Keratinocyte (primary cell): Measurements from ENCODE around the gene FAF2. TPM values are rescaled to one million over a fixed set of nuclear protein-coding genes. Genes with fewer than 3 reads are reported as not detected.

Experiments
- DNase-seq: peaks from one replicate; pipeline ENCODE4 v3.0.0-alpha.2; 2011; ENCODE audit warnings: low read depth, missing footprints, low spot score
- FAIRE-seq: peaks from 2 replicates; lab custom pipeline; 2011; peaks lifted over from hg19 to GRCh38; lab: Jason Lieb, UNC
- H2AFZ ChIP-seq: 2 replicates; pipeline ENCODE4 v1.6.0; 2012; ENCODE audit warnings: low read length, control low read depth, inconsistent platforms; ENCODE audit not compliant: control insufficient read depth
- H3K27ac ChIP-seq: 2 replicates; pipeline ENCODE4 v1.5.1; 2011; ENCODE audit warnings: low read length; ENCODE audit not compliant: control insufficient read depth, insufficient read depth
- H3K27me3 ChIP-seq: 3 replicates; pipeline ENCODE4 v1.6.0; 2011; ENCODE audit warnings: low read length; ENCODE audit not compliant: control insufficient read depth, insufficient read depth; ENCODE audit errors: extremely low read depth
- H3K36me3 ChIP-seq, 2 experiments: 2 replicates in 1 of 2; 3 replicates in 1 of 2; pipeline ENCODE4 v1.5.1; 2011; ENCODE audit warnings: low read length in 2 of 2, mild to moderate bottlenecking in 1 of 2; ENCODE audit not compliant: control insufficient read depth in 2 of 2, insufficient read depth in 2 of 2; ENCODE audit errors: extremely low read depth in 1 of 2
- H3K4me1 ChIP-seq: 3 replicates; pipeline ENCODE4 v1.5.1; 2011; ENCODE audit warnings: low read length; ENCODE audit not compliant: control insufficient read depth, insufficient read depth; ENCODE audit errors: extremely low read depth
- H3K4me2 ChIP-seq: 3 replicates; pipeline ENCODE4 v1.6.0; 2011; ENCODE audit warnings: low read depth, low read length; ENCODE audit not compliant: control insufficient read depth, insufficient read depth; ENCODE audit errors: extremely low read depth
- H3K4me3 ChIP-seq, 3 experiments: fragments of 200-600 bp in 1 of 3; sonication (generic) in 1 of 3; 2 replicates in 2 of 3; 3 replicates in 1 of 3; pipeline ENCODE4 v1.5.1; 2011 to 2016; ENCODE audit warnings: low read length in 3 of 3, mild to moderate bottlenecking in 3 of 3, control low read depth in 2 of 3, inconsistent platforms in 1 of 3, low read depth in 1 of 3, mixed read lengths in 1 of 3, mixed run types in 1 of 3, moderate library complexity in 1 of 3; ENCODE audit not compliant: control insufficient read depth in 2 of 3, insufficient read depth in 2 of 3; ENCODE audit errors: extremely low read depth in 1 of 3
- H3K79me2 ChIP-seq: 2 replicates; pipeline ENCODE4 v1.6.0; 2012; ENCODE audit warnings: low read length; ENCODE audit not compliant: control insufficient read depth, insufficient read depth
- H3K9ac ChIP-seq: 3 replicates; pipeline ENCODE4 v1.6.0; 2011; ENCODE audit warnings: low read length; ENCODE audit not compliant: control insufficient read depth, insufficient read depth; ENCODE audit errors: extremely low read depth
- H3K9me1 ChIP-seq: 3 replicates; pipeline ENCODE4 v1.6.0; 2011; ENCODE audit warnings: low read length; ENCODE audit not compliant: control insufficient read depth, insufficient read depth; ENCODE audit errors: extremely low read depth
- H3K9me3 ChIP-seq: 2 replicates; pipeline ENCODE4 v1.5.1; 2012; ENCODE audit warnings: low read depth, low read length; ENCODE audit not compliant: control insufficient read depth
- H4K20me1 ChIP-seq: 3 replicates; pipeline ENCODE4 v1.6.0; 2011; ENCODE audit warnings: low read length; ENCODE audit not compliant: control insufficient read depth, insufficient read depth; ENCODE audit errors: extremely low read depth
- CTCF ChIP-seq, 3 experiments: IDR thresholded peaks in 1 of 3; conservative IDR thresholded peaks in 1 of 3; optimal IDR thresholded peaks in 1 of 3; 2 replicates in 2 of 3; 3 replicates in 1 of 3; pipeline versions ENCODE3 to v1.5.1; 2011; ENCODE audit warnings: low read length in 3 of 3, mild to moderate bottlenecking in 3 of 3, moderate library complexity in 2 of 3, control low read depth in 1 of 3, inconsistent platforms in 1 of 3; ENCODE audit not compliant: insufficient read depth in 2 of 3; ENCODE audit errors: extremely low read depth in 1 of 3
- EZH2 ChIP-seq: IDR thresholded peaks from one replicate; pipeline ENCODE4 v1.6.1; 2012; ENCODE audit warnings: inconsistent platforms, mild to moderate bottlenecking, low read length, moderate library complexity
- dilution Hi-C: fragments of 300-500 bp; cut with MboI; formaldehyde crosslinking; loops from one replicate; pipeline ENCODE4 v1.7.0; 2020; ENCODE audit warnings: low sequenced_read_pairs; ENCODE audit not compliant: extremely low pct_ligation_motif_present
- polyA plus RNA-seq, 5 experiments: library from polyadenylated mRNA; depleted of rRNA in 3 of 5; stranded (reverse) in 3 of 5; stranded (forward) in 1 of 5; unstranded in 1 of 5; fragments of >200 nt; gene quantifications; 1 replicate in 1 of 5; 2 replicates in 3 of 5; 3 replicates in 1 of 5; pipeline versions ENCODE4 v1.2.1 to v1.2.3, GENCODE V29; 2011 to 2012; ENCODE audit warnings: missing spikeins in 2 of 5, low read depth in 1 of 5, low replicate concordance in 1 of 5

Gene FAF2
- polyA plus RNA-seq, 1 donor (not counting 4 experiments of a cell fraction or from before 2014, with no cell fraction given) = 52.9 TPM

GRCh38 chr5:176538230-176538988 is 90.2 kb downstream of the FAF2 start:
- Histone ChIP-seq H3K4me1 (peaks cover 48% of the 10 kb centered on the region), H3K27me3 (no peaks in the 10 kb centered on the region), H3K9ac (peak overlapping the region; percentile 97), H3K79me2 (peaks cover 29% of the 10 kb centered on the region), H3K27ac (peak overlapping the region; percentile 98), H3K4me3 (peak overlapping the region in 2 of 3 experiments; percentile 4 to 58), H2AFZ (peak overlapping the region; percentile 27), H3K9me3 (no peaks in the 10 kb centered on the region), H3K9me1 (no peaks in the 10 kb centered on the region), H4K20me1 (no peaks in the 10 kb centered on the region), H3K4me2 (peak overlapping the region; percentile 95), H3K36me3 (peaks cover 0 to 2% of the 10 kb centered on the region in 2 experiments)
- TF ChIP-seq CTCF (optimal IDR thresholded peaks at IDR 0.05 in 1 of 3, IDR thresholded peaks at IDR 0.05 in 1 of 3, conservative IDR thresholded peaks at IDR 0.05 in 1 of 3; ENCODE audit: extremely low read depth in 1 of 3, insufficient read depth in 2 of 3, low read length in 3 of 3) (no peak), EZH2 (no peak)
- FAIRE-seq (no peak), DNase-seq (no peak)
- dilution Hi-C loops = no loop called here

GRCh38 chr5:176538989-176539384 is 90.8 kb downstream of the FAF2 start:
- no peak overlapping the region for H3K9ac ChIP-seq
- dilution Hi-C loops = no loop called here
- no peak overlapping the region for H3K27ac ChIP-seq
- no peaks in the 10 kb centered on the region for H3K9me1 ChIP-seq
- DNase-seq (no peak), FAIRE-seq (no peak)
- no peaks in the 10 kb centered on the region for H3K9me3 ChIP-seq
- no peaks in the 10 kb centered on the region for H3K27me3 ChIP-seq
- peaks cover 24% of the 10 kb centered on the region for H3K79me2 ChIP-seq
- H3K4me1 ChIP-seq = peaks cover 47% of the 10 kb centered on the region
- no peak overlapping the region for H2AFZ ChIP-seq
- H3K4me3 ChIP-seq = no peak overlapping the region
- no peak for TF ChIP-seq EZH2
- no peak for TF ChIP-seq CTCF (optimal IDR thresholded peaks at IDR 0.05 in 1 of 3, IDR thresholded peaks at IDR 0.05 in 1 of 3, conservative IDR thresholded peaks at IDR 0.05 in 1 of 3; ENCODE audit: extremely low read depth in 1 of 3, insufficient read depth in 2 of 3, low read length in 3 of 3)
- no peaks in the 10 kb centered on the region for H4K20me1 ChIP-seq
- no peak overlapping the region for H3K4me2 ChIP-seq
- peaks cover 0 to 2% of the 10 kb centered on the region in 2 experiments for H3K36me3 ChIP-seq
